HG03108 (cell line): ENCODE data around the gene CDC42SE2.
"Not testable (repeated sequence)": the region's sequence is repeated elsewhere in the genome, so short reads cannot be mapped to it uniquely, and the experiment has no call there.

Experiments used
- ATAC-seq: cut with Tn5 transposase; IDR thresholded peaks from one replicate; pipeline ENCODE4 v1.9.1; 2021; ENCODE audit warnings: moderate library complexity; ENCODE audit not compliant: unreplicated experiment

The CDC42SE2 gene

GRCh38 chr5:131316822-131317221 lies 53.0 kb downstream of the CDC42SE2 start:
- ATAC-seq, result no peak

DNA sequence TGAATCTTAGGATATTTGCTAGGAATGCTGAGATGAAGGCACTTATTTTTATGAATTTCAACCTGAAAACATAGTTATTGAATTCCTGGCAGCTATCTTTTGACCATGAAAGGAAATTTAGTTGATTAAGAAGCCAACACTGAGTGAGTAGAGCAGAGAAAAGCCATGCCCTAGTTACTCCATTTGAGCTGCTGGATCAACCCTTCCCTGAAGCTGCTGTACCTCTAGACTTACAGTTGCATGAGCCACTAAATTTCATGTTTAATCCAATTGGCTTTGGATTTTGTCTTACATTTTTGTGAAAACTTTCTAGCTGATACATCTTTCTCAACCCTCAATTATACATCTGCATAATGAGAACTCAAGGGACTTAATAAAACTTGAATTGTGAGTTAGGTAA lies 54.6 kb downstream of the CDC42SE2 start:
- no peak for ATAC-seq

DNA sequence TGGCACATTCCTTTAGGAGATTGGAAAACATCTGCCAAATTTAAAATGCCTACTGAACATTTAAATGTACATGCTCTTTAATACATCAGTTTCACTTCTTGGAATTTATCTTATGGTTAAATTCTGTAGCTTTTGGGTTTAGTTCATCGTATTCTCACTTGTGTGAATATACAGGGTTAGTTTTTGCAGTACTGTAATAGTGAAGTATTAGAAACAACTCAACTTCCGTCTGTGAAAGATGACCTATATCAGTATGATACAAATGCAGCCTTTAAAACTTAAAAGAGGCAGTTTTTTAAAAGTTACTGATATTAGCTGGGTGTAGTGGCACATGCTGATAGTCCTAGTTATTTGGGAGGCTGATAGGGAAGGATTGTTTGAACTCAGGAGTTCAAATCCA lies 57.2 kb downstream of the CDC42SE2 start:
- ATAC-seq, result no peak

DNA sequence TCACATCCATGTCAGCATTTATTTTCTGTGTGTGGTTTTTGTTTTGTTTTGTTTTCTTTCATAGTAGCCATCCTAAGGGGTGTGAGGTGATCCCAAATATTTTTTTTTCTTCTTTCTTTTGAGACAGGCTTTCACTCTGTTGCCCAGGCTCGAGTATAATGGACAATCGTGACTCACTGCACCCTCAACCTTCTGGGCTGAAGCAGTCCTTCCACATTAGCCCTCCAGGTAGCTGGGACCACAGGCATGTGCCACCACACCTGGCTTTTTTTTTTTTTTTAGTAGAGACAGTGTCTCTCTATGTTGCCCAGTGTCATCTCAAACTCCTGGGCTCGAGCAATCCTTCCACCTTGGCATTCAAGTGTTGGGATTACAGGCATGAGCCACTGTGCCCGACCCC lies 59.1 kb downstream of the CDC42SE2 start:
- no peak for ATAC-seq

- no peak for ATAC-seq
Measured at GRCh38 chr5:131323378-131323777, 59.5 kb downstream of the CDC42SE2 start.

GRCh38 chr5:131324303-131324702 lies 60.5 kb downstream of the CDC42SE2 start:
- no peak for ATAC-seq

GRCh38 chr5:131328536-131329285 lies 64.9 kb downstream of the CDC42SE2 start:
- ATAC-seq, result no peak

- no peak for ATAC-seq
Measured at GRCh38 chr5:131329286-131329560, 65.4 kb downstream of the CDC42SE2 start.

DNA sequence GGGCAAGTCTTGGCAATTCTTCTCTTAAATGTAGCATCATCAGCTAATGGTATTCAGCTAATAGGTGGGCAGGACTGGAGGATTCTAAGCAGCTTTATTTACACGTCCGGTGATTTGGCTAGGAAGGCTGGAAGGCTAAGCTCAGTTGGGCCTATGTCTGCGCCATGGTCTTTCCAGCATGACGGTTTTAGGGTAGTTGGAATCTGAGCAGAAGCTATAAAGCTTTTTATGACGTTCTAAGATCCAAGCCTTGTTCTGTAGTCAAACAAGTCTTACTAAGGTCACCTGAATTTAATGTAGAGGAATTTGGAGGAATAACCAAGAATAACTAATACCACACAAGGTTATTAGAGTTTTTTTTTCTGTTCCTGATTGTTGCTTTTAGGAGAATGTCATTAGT lies 66.2 kb downstream of the CDC42SE2 start:
- no peak for ATAC-seq

DNA sequence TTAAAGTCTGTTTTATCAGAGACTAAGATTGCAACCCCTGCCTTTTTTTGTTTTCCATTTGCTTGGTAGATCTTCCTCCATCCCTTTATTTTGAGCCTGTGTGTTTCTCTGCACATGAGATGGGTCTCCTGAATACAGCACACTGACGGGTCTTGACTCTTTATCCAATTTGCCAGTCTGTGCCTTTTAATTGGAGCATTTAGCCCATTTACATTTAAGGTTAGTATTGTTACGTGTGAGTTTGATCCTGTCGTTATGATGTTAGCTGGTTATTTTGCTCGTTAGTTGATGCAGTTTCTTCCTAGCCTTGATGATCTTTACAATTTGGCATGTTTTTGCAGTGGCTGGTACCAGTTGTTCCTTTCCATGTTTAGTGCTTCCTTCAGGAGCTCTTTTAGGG lies 71.9 kb downstream of the CDC42SE2 start:
- ATAC-seq, result not testable (repeated sequence)

- ATAC-seq, result not testable (repeated sequence)
Measured at GRCh38 chr5:131336801-131337200, 72.9 kb downstream of the CDC42SE2 start.

GRCh38 chr5:131337240-131338050 lies 73.6 kb downstream of the CDC42SE2 start:
- not testable (repeated sequence) for ATAC-seq

- no peak for ATAC-seq
Measured at GRCh38 chr5:131338051-131338453, 74.2 kb downstream of the CDC42SE2 start.

DNA sequence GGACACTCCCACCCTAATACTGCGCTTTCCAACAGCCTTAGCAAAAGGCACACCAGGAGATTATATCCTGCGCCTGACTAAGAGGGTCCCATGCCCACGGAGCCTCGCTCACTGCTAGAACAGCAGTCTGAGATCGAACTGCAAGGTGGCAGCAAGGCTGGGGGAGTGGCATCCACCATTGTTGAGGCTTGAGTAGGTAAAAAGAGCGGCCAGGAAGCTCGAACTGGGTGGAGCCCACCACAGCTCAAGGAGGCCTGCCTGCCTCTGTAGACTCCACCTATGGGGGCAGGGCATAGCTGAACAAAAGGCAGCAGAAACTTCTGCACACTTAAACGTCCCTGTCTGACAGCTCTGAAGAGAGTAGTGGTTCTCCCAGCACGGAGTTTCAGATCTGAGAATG lies 80.4 kb downstream of the CDC42SE2 start:
- ATAC-seq, result not testable (repeated sequence)

- not testable (repeated sequence) for ATAC-seq
Measured at GRCh38 chr5:131346204-131346603, 82.4 kb downstream of the CDC42SE2 start.

- ATAC-seq, result no peak
Measured at GRCh38 chr5:131353991-131354390, 90.1 kb downstream of the CDC42SE2 start.

DNA sequence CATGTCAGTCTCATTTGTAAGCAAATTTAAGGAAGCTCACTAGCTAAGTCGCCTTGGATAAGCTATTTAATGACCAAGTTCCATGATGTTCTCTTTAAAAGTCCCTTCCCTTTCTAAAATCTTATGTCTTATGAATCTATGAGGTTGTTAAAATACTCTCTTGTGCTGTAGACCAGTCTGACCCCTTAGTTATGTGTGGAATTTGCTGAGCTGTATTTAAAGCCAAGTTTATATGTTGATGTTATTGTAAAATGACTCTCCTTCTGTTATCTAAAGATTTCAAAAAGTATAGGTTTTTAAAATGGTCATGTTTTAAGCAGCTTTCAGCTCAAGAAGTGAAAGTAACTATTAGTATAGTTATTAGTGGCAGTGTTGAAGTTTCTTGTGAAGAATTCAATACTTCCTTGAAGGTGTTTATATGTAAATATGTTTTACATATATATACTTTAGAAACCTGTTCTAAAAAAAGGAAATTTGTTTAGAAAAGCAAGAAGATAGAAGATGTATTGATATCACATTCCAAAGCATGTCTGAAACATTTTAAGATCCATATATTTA lies 92.2 kb downstream of the CDC42SE2 start:
- peak; percentile 37 for ATAC-seq

DNA sequence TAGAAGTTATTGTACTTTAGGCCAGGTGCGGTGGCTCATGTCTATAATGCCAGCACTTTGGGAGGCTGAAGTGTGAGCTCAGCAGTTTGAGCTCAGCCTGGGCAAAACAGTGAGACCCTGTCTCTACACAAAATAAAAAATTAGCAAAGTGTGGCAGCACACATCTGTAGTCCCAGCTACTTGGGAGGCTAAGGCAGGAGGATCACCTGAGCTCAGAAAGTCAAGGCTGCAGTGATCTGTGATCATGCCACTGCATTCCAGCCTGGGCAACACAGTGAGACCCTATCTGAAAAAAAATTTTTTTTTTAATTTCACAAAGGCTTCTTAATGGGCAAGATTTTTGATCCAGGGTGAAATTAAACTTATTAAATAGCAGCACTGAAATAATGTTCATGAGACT lies 92.8 kb downstream of the CDC42SE2 start:
- no peak for ATAC-seq

- ATAC-seq, result no peak
Measured at GRCh38 chr5:131357739-131358561, 94.1 kb downstream of the CDC42SE2 start.

DNA sequence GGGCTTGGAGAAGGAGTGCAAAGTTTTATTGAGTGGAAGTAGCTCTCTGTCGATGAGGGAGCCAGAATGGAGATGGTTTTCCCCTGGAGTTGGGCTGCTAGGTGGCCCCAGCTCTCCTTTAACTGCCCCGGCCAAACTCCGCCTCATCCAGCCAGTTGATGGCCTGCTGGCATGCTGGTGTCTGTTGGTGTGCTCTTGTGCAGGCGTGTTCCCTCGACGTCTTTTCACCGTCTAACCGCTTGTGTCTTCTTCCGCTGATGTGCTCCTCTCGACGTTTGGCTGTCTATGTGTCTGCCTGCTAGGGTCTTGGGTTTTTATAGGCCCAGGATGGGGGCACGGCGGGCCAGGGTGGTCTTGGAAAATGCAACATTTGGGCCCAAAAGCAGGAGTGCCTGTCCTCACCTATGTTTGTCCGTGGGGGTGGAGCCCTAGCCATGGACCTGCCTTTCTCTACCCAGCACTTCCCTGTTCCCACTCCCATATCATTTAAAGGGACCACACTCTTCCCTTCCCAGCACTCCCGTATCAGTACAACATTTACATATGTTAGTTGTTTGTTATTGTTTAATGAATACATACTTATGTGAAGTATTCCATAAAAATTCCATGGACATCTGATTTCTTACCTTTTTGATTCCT lies 97.9 kb downstream of the CDC42SE2 start:
- ATAC-seq, result no peak
